Astrocyte (in vitro differentiated cells and primary cell): ENCODE measurements around the gene NXN. TPM values are rescaled to one million over a fixed set of nuclear protein-coding genes. Genes with fewer than 3 reads are reported as not detected.
"Not testable (repeated sequence)": the region's sequence is repeated elsewhere in the genome, so short reads cannot be mapped to it uniquely, and the experiment has no call there.

Experiments
- DNase-seq: peaks from one replicate; pipeline ENCODE4 v3.0.0-alpha.2; 2010; ENCODE audit warnings: low read depth
- FAIRE-seq: peaks from 2 replicates; lab custom pipeline; 2011; peaks lifted over from hg19 to GRCh38; lab: Jason Lieb, UNC
- H2AFZ ChIP-seq: 2 replicates; pipeline ENCODE4 v1.6.0; 2012; ENCODE audit warnings: low read depth, low read length, inconsistent platforms
- H3K27ac ChIP-seq: 2 replicates; pipeline ENCODE4 v1.5.1; 2011; ENCODE audit warnings: low read depth, low read length, inconsistent platforms
- H3K27me3 ChIP-seq: 2 replicates; pipeline ENCODE4 v1.6.0; 2011; ENCODE audit warnings: low read length, inconsistent platforms; ENCODE audit not compliant: insufficient read depth
- H3K36me3 ChIP-seq: 2 replicates; pipeline ENCODE4 v1.5.1; 2011; ENCODE audit warnings: low read length, inconsistent platforms; ENCODE audit not compliant: insufficient read depth
- H3K4me1 ChIP-seq: 2 replicates; pipeline ENCODE4 v1.5.1; 2011; ENCODE audit warnings: low read length, inconsistent platforms; ENCODE audit not compliant: insufficient read depth
- H3K4me2 ChIP-seq: 2 replicates; pipeline ENCODE4 v1.6.0; 2012; ENCODE audit warnings: low read length, inconsistent platforms
- H3K4me3 ChIP-seq: 2 replicates; pipeline ENCODE4 v1.5.1; 2011; ENCODE audit warnings: low read depth, mild to moderate bottlenecking, low read length, inconsistent platforms; ENCODE audit not compliant: insufficient read depth
- H3K79me2 ChIP-seq: 2 replicates; pipeline ENCODE4 v1.6.0; 2012; ENCODE audit warnings: mild to moderate bottlenecking, low read length, inconsistent platforms; ENCODE audit not compliant: insufficient read depth
- H3K9ac ChIP-seq: 2 replicates; pipeline ENCODE4 v1.6.0; 2012; ENCODE audit warnings: mild to moderate bottlenecking, low read length, inconsistent platforms
- H3K9me3 ChIP-seq: 2 replicates; pipeline ENCODE4 v1.5.1; 2012; ENCODE audit warnings: low read depth, mild to moderate bottlenecking, low read length, inconsistent platforms; ENCODE audit not compliant: insufficient read depth
- H4K20me1 ChIP-seq: 2 replicates; pipeline ENCODE4 v1.6.0; 2012; ENCODE audit warnings: low read length, inconsistent platforms; ENCODE audit not compliant: insufficient read depth
- H3K27ac Mint-ChIP-seq: one replicate; pipeline ENCODE4 v1.8.0; 2021; ENCODE audit warnings: mild to moderate bottlenecking, mixed read lengths; ENCODE audit not compliant: unreplicated experiment
- H3K27me3 Mint-ChIP-seq: one replicate; pipeline ENCODE4 v1.8.0; 2021; ENCODE audit warnings: low read depth, mixed read lengths; ENCODE audit not compliant: unreplicated experiment
- H3K36me3 Mint-ChIP-seq: one replicate; pipeline ENCODE4 v1.8.0; 2021; ENCODE audit warnings: low read depth, mixed read lengths; ENCODE audit not compliant: unreplicated experiment
- H3K4me1 Mint-ChIP-seq: one replicate; pipeline ENCODE4 v1.8.0; 2021; ENCODE audit warnings: low read depth, mixed read lengths; ENCODE audit not compliant: unreplicated experiment
- H3K4me3 Mint-ChIP-seq: one replicate; pipeline ENCODE4 v1.8.0; 2021; ENCODE audit warnings: mild to moderate bottlenecking, moderate library complexity, mixed read lengths; ENCODE audit not compliant: unreplicated experiment
- H3K9me3 Mint-ChIP-seq: one replicate; pipeline ENCODE4 v1.8.0; 2021; ENCODE audit warnings: mild to moderate bottlenecking, mixed read lengths; ENCODE audit not compliant: unreplicated experiment
- EZH2 ChIP-seq: IDR thresholded peaks from 2 replicates; pipeline ENCODE4 v1.6.1; 2012; ENCODE audit warnings: mild to moderate bottlenecking, low read length, inconsistent platforms; ENCODE audit not compliant: insufficient read depth
- total RNA-seq: library from RNA; stranded (reverse); gene quantifications from 2 replicates; pipeline ENCODE4 v1.2.1, GENCODE V29; 2021
- TF ChIP-seq, protein P1 (sequence below): IDR thresholded peaks from 2 replicates; pipeline ENCODE4 v1.5.1; 2011; ENCODE audit warnings: low read depth, mild to moderate bottlenecking, inconsistent platforms, low read length, moderate library complexity; ENCODE audit not compliant: insufficient read depth

NXN gene
- total RNA-seq, 1 donor from 2014 or later = 104 TPM

DNA sequence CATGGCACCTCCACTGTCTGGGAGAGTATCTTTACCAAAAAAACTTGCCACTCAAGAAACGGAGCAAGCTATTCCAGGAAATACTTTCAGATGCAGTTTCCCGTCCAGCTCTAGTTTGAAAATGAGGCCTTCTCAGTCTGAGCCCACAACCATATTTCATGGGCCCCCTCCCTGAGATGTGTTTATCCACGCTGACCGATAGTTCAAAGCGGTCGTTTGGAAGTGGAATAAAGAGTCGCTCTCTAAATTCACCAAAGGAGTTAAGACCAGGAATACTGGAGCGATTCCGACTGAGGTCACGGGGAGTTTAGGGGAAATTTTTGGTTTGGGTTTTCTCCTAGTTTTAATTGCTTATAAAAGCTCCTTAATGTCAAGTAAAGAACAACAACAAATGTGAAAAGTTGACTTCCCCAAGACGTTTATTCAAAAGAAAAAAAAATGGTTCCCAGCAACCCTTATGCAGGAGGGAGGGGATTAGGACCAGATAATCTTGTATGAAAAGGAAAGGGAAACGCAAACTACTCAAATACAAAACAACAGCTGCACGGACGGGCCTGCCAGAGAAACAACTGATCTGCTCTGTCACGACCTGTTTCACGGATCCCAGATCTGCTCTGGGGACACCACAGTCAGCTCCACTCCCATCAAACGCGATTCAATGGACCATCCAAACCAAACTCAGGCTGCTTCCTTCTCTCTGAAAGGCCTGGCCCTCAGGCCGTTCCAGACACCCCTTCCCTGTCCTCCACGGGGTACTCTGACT lies 120.3 kb downstream of the NXN start:
- Histone ChIP-seq H2AFZ (peak overlapping the region; percentile 14), H4K20me1 (peaks cover 58% of the 10 kb centered on the region), H3K9me3 (no peaks in the 10 kb centered on the region), H3K79me2 (peaks cover 60% of the 10 kb centered on the region), H3K27ac (peak overlapping the region; percentile 11), H3K9ac (peak overlapping the region; percentile 25), H3K4me1 (peaks cover 7% of the 10 kb centered on the region), H3K4me3 (no peak overlapping the region), H3K4me2 (peak overlapping the region; percentile 44), H3K27me3 (no peaks in the 10 kb centered on the region), H3K36me3 (no peaks in the 10 kb centered on the region)
- Mint-ChIP-seq H3K27ac (no peak overlapping the region), H3K4me3 (peak overlapping the region; percentile 45), H3K36me3 (peaks cover 32% of the 10 kb centered on the region), H3K27me3 (no peaks in the 10 kb centered on the region), H3K9me3 (no peaks in the 10 kb centered on the region), H3K4me1 (peaks cover 21% of the 10 kb centered on the region)
- DNase-seq (no peak), FAIRE-seq (no peak)
- TF ChIP-seq EZH2 = no peak
- TF ChIP-seq, protein P1, sequence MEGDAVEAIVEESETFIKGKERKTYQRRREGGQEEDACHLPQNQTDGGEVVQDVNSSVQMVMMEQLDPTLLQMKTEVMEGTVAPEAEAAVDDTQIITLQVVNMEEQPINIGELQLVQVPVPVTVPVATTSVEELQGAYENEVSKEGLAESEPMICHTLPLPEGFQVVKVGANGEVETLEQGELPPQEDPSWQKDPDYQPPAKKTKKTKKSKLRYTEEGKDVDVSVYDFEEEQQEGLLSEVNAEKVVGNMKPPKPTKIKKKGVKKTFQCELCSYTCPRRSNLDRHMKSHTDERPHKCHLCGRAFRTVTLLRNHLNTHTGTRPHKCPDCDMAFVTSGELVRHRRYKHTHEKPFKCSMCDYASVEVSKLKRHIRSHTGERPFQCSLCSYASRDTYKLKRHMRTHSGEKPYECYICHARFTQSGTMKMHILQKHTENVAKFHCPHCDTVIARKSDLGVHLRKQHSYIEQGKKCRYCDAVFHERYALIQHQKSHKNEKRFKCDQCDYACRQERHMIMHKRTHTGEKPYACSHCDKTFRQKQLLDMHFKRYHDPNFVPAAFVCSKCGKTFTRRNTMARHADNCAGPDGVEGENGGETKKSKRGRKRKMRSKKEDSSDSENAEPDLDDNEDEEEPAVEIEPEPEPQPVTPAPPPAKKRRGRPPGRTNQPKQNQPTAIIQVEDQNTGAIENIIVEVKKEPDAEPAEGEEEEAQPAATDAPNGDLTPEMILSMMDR = no peak

DNA sequence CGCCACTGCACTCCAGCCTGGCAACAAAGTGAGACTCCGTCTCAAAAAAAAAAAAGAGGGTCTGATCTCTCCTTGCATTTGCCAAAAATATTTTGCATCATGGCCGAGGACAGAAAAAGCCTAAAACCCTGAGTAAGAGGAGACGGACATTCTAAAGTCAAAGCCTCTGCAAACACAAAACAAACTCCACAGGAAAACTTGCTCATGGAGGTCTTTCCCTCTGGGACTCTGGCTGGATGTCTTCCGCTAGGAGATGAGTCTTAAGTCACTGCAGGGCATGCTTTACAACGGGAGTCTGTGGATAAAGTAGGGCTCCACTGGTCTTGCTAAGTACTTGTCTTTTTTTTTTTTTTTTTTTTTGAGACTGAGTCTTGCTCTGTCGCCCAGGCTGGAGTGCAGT lies 123.4 kb downstream of the NXN start:
- H2AFZ ChIP-seq = no peak overlapping the region
- H3K4me2 ChIP-seq = no peak overlapping the region
- H4K20me1 ChIP-seq = peaks cover 63% of the 10 kb centered on the region
- no peak overlapping the region for H3K27ac ChIP-seq
- H3K36me3 Mint-ChIP-seq = peaks cover 23% of the 10 kb centered on the region
- H3K4me1 Mint-ChIP-seq = peaks cover 17% of the 10 kb centered on the region
- peaks cover 64% of the 10 kb centered on the region for H3K79me2 ChIP-seq
- H3K9me3 Mint-ChIP-seq = no peaks in the 10 kb centered on the region
- H3K36me3 ChIP-seq = no peaks in the 10 kb centered on the region
- H3K9me3 ChIP-seq = no peaks in the 10 kb centered on the region
- H3K4me1 ChIP-seq = peaks cover 13% of the 10 kb centered on the region
- H3K9ac ChIP-seq = no peak overlapping the region
- no peak overlapping the region for H3K4me3 ChIP-seq
- FAIRE-seq (no peak), DNase-seq (no peak)
- H3K27me3 Mint-ChIP-seq = no peaks in the 10 kb centered on the region
- no peak overlapping the region for H3K4me3 Mint-ChIP-seq
- no peaks in the 10 kb centered on the region for H3K27me3 ChIP-seq
- TF ChIP-seq, protein P1 = no peak
- no peak for TF ChIP-seq EZH2
- H3K27ac Mint-ChIP-seq = no peak overlapping the region

DNA sequence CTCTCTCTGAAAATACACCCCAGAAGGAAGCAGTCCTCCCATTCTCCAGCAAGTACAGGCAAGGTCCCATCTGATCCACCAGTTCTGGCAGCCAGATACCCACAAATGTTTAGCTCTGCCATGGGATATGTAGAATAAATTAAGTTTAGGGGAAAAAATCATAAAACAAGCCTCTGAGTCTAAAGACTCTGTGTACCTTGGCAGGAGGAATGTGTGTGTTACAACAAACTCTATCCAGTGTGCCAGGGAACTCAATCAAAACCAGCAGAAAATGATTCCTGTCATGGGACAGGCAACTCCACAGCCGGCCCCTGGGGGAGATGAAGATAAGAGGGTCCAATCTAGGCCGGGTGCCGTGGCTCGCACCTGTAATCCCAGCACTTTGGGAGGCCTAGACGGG lies 124.0 kb downstream of the NXN start:
- no peak overlapping the region for H3K27ac ChIP-seq
- peaks cover 21% of the 10 kb centered on the region for H3K4me1 Mint-ChIP-seq
- DNase-seq = no peak
- peaks cover 69% of the 10 kb centered on the region for H4K20me1 ChIP-seq
- FAIRE-seq = no peak
- peaks cover 23% of the 10 kb centered on the region for H3K36me3 Mint-ChIP-seq
- peak overlapping the region; percentile 38 for H3K27ac Mint-ChIP-seq
- no peak overlapping the region for H3K9ac ChIP-seq
- peaks cover 19% of the 10 kb centered on the region for H3K4me1 ChIP-seq
- no peaks in the 10 kb centered on the region for H3K27me3 ChIP-seq
- H3K4me2 ChIP-seq = no peak overlapping the region
- no peak overlapping the region for H2AFZ ChIP-seq
- TF ChIP-seq EZH2 = no peak
- TF ChIP-seq, protein P1 = no peak
- no peak overlapping the region for H3K4me3 Mint-ChIP-seq
- H3K9me3 Mint-ChIP-seq = no peaks in the 10 kb centered on the region
- H3K9me3 ChIP-seq = no peaks in the 10 kb centered on the region
- peaks cover 64% of the 10 kb centered on the region for H3K79me2 ChIP-seq
- no peaks in the 10 kb centered on the region for H3K27me3 Mint-ChIP-seq
- no peaks in the 10 kb centered on the region for H3K36me3 ChIP-seq
- no peak overlapping the region for H3K4me3 ChIP-seq

DNA sequence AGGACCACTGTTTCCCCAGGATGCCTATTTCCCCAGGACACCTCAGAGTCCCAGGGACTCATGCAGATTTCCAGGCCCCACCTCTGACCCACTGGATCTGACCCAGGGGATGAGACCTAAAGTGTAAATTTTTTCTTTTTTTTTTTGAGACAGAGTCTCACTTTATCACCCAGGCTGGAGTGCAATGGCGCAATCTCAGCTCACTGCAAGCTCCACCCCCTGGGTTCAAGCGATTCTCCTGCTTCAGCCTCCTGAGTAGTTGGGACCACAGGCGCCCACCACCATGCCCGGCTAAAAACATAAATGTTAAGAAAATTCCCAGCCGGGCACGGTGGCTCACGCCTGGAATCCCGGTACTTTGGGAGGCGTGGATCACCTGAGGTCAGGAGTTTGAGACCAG lies 126.7 kb downstream of the NXN start:
- Histone ChIP-seq H3K4me1 (peaks cover 13% of the 10 kb centered on the region), H3K79me2 (peaks cover 69% of the 10 kb centered on the region), H4K20me1 (peaks cover 77% of the 10 kb centered on the region)
- FAIRE-seq, H3K4me2 ChIP-seq, H3K4me3 ChIP-seq, H3K27me3 ChIP-seq, H3K9me3 Mint-ChIP-seq, H2AFZ ChIP-seq, H3K9ac ChIP-seq, H3K27ac ChIP-seq, H3K36me3 ChIP-seq, H3K4me3 Mint-ChIP-seq, H3K9me3 ChIP-seq, DNase-seq, H3K27me3 Mint-ChIP-seq, H3K27ac Mint-ChIP-seq: not testable (repeated sequence)
- peaks cover 27% of the 10 kb centered on the region for H3K36me3 Mint-ChIP-seq
- H3K4me1 Mint-ChIP-seq = peaks cover 10% of the 10 kb centered on the region
